Tibial nerve (tissue), 3 donors: ENCODE measurements around the gene RABL2B.
"Not testable (repeated sequence)": the region's sequence is repeated elsewhere in the genome, so short reads cannot be mapped to it uniquely, and the experiment has no call there.

Experiments
- CTCF ChIP-seq, 5 experiments: fragments of 200-600 bp in 3 of 5; fragments of 450-650 bp in 2 of 5; sonication (generic) in 3 of 5; IDR thresholded peaks; one replicate each; pipeline ENCODE4 v1.5.1; 2016 to 2019; ENCODE audit warnings: antibody characterized with exemption in 5 of 5, mild to moderate bottlenecking in 3 of 5, moderate library complexity in 2 of 5
- POLR2A ChIP-seq, 2 donors: fragments of 450-650 bp; IDR thresholded peaks; one replicate each; pipeline ENCODE4 v1.6.1; 2017; ENCODE audit warnings: antibody characterized with exemption in 2 of 2, mild to moderate bottlenecking in 2 of 2, moderate library complexity in 2 of 2

- not testable (repeated sequence) for TF ChIP-seq CTCF, POLR2A (IDR thresholded peaks at IDR 0.05)
Measured at GRCh38 chr22:50747521-50747920, 35.9 kb downstream of the RABL2B start.
